GM18951 (cell line): ENCODE measurements around the gene PTPN1.

Source experiments
- POLR2A ChIP-seq: IDR thresholded peaks from 4 replicates; pipeline ENCODE4 v1.6.1; 2011; ENCODE audit warnings: mild to moderate bottlenecking; ENCODE audit not compliant: insufficient read length, insufficient read depth; ENCODE audit errors: extremely low read depth
- in situ Hi-C: fragments of 300-500 bp; cut with MboI; formaldehyde crosslinking; loops from one replicate; pipeline ENCODE4 v1.12.0; 2022; ENCODE audit warnings: low sequenced_read_pairs, mixed read lengths, inconsistent platforms; ENCODE audit not compliant: unreplicated experiment

PTPN1 gene

DNA sequence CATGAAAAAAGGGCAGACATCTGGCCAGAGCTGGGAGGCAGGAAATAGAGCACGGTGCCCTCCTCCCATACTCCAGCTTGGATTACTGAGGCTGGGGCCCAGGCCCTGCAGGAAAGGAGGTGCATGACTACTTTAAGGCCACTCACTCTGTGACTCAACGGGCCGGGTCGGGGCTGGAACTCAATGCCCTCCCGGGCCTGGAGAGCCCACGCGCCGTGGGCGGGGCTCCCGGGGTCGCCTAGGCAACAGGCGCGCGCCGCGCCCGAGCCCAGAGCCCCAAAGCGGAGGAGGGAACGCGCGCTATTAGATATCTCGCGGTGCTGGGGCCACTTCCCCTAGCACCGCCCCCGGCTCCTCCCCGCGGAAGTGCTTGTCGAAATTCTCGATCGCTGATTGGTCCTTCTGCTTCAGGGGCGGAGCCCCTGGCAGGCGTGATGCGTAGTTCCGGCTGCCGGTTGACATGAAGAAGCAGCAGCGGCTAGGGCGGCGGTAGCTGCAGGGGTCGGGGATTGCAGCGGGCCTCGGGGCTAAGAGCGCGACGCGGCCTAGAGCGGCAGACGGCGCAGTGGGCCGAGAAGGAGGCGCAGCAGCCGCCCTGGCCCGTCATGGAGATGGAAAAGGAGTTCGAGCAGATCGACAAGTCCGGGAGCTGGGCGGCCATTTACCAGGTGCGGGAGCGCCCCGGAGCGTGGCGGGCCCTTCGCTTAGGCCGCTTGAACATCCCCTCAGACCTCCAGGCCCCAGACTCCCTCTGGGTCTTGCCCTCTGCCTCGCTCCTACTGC is at the start of gene PTPN1:
TSS of gene PTPN1 (plus strand) at position 461 of the 783 bp plus-strand sequence. CDS start at position 606, 145 bp downstream.
- in situ Hi-C loops = loop anchor here (5.0 to 10.0 kb wide), 2 partner anchors 42 to 65 kb away; no protein-coding TSS in a partner anchor
- peak; percentile 99 for TF ChIP-seq POLR2A

DNA sequence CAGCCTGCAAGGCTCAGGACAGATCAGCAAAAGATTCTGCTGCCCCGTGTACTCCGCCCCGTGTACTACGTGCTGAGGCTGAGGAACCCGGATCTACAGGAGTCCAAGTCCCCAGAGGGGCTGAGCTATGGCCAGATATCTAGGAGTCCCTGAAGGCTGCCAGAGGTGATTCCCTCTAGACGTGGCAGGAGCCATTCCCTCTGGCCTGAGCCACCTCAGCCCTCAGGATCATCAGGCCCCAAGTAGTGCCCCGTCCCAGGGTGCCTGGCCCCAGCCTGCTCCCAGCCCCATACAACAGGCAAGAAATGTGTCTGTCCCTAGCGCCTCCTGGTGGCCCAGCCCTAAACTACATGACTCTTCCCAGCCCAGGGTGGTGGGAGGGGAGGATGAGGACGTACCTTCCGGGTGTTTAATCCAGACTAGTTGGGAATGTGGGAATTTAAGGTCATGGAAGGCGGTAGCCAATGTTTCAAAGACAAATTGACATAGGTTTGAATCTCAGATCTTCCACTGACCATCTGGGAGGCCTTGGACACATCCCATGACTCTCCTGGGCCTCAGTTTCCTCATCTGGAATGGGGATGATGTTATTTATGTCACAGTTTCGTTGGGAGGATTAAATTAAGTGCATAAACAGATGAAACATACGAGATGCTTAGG is 49.4 kb upstream of the PTPN1 start:
- in situ Hi-C loops = loop anchor here (5.0 to 25.0 kb wide), 2 partner anchors 273 to 473 kb away; partner anchors contain the start of gene SNAI1
- TF ChIP-seq POLR2A = no peak

DNA sequence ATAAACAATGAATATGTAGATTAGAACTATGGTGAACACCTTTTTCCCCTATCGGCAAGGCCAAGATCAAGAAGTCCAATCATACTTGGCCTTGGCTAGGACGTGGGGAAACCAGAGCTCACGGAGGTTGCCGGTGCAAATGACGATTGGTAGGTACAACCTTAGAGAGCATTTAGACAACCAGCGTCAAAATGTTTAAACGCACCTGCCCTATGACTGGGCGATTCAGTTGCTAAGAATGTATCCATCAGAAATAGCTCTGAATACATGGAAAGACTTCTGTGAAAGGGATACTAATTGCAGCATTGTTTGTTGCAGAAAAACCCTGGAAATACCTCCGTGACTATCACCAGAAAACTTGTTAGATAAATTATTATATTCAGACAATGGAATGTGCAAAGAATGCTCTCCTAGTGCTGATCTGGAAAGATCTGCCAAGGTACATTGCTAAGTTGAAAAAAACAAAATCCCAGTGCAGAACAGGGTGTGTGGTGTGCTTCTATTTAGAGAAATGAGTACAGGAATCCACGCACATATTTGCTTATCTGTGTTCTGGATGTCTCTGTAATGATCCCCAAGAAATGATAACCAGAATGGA is 48.0 kb upstream of the PTPN1 start:
- TF ChIP-seq POLR2A = no peak
- in situ Hi-C loops = loop anchor here (5.0 to 25.0 kb wide), 2 partner anchors 275 to 475 kb away; partner anchors contain the start of gene SNAI1

DNA sequence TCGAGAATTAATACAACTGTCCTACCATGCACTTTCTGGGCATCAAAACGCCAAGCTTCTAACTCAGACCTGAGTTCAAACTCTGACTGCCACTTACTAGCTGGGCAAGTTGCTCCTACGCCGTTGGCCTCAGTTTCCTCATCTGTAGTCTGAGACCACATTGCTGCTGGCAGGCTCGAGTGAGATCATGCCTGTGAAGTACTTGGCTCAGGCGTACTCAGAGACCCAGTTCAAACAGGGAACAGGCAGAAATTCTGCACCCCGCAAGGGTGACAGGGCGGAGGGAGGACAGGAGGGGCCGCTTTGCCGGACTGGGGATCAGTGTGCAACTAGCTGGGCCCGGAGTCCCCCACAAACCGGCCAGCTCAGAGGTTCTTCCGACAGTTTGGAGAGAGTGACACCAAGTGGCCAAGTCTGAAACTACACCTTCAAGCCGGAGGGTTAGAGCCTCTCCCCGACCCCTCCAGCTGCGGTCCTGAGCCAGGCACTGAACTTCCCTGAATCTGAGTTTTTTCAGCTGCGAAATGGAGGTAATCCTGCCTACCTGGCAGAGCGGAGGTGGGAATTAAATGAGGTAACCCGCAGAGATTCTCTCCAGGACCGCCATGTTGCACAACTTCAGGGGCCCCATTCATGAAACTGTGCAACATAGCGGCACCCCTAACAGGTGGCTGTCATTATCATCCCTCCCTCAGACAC is 46.0 kb upstream of the PTPN1 start:
- in situ Hi-C loops = loop anchor here (5.0 to 25.0 kb wide), 2 partner anchors 277 to 477 kb away; partner anchors contain the start of gene SNAI1

DNA sequence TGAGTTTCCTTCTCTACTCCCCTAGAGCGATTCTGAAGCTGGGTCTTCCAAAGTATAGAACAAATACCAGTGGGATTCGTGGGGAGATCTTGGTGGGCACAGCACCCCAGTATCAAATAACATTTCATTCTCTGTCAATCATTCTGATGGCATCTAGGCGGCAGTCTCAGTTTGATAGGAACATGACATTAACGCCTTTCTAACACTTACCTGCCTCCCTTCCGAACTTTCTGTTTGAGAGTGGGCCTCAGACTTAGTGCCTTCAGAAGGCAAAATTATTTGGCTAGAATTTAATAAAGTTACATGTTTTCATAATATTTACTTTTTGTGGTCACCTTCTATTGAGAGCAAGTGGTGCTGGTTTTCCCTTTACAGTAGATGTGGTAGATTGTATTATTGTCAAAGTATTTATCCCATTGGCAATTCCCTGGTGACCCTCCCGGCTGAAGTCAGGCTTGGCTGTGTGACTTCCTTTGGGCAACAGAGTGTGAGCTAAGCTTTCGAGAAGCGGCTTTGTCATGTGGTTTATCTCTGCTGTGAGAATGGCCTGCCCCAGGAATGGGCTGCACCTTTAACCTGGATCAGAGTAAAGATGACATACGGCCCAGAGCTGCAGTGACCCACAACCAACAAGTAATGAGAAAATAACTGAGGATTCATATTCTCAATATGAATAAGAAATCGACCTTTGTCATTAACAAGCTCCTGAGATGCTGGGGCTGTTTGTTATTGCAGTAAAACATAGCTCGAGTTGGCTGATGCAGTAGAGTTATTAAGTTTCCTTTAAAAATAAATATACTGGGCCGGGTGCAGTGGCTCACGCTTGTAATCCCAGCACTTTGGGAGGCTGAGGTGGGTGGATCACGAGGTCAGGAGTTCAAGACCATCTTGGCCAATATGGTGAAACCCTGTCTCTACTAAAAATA is 45.2 kb upstream of the PTPN1 start:
- in situ Hi-C loops = loop anchor here (5.0 to 25.0 kb wide), 2 partner anchors 278 to 478 kb away; partner anchors contain the start of gene SNAI1
- TF ChIP-seq POLR2A = no peak

More for the DNA sequence above, 46.0 kb upstream of the PTPN1 start:
- no peak for TF ChIP-seq POLR2A

DNA sequence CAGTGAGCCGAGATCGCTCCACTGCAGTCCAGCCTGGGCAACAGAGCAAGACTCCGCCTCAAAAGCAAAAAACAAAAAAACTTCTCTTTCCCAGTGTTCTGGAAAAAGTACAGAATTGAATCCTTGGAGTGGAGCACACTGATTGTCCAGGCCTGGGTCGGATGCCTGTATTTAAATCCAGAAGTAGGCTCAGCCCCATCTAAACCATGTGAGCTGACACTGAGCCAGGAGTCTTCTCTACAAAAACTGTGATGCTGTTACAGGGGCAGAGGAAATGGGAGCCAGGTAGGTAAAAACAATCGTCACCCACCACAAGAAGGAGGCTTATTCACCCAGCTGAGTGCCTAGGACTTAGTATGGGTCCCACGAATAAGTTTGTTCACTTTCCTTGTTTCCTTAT is 43.0 kb upstream of the PTPN1 start:
- TF ChIP-seq POLR2A = no peak
- in situ Hi-C loops = loop anchor here (25.0 kb wide), 1 partner anchor 480 kb away; the partner anchor contains the start of gene SNAI1

DNA sequence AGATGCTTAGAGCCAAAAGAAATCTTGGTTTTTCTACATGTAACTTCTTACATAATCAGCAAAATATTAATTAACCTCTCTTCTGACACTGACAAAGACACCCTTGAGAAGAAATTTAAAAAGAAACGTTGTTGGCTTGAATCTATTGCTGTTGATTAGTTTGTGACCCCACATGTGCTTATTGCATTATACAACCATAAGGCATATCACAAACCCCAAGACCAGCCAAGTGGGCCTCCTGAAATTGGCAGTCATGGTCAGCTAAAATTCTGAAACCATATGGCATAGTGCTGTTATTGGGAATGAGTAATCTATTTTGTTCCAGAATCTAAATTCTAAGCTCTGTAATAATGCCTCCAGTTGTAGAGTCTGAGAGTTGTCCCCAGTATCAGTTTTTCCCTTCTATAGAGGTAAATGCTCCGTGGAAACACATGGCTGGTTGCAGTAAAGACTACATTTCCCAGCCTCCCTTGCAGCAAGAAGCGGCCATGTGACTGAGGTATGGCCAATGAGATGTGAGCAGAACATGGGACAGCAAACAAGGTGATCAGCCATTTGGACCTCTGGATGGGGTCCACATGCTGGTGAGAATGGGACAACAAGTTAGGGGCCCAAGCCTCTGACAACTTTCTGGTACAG is 42.3 kb upstream of the PTPN1 start:
- TF ChIP-seq POLR2A = no peak
- in situ Hi-C loops = loop anchor here (25.0 kb wide), 1 partner anchor 481 kb away; the partner anchor contains the start of gene SNAI1

DNA sequence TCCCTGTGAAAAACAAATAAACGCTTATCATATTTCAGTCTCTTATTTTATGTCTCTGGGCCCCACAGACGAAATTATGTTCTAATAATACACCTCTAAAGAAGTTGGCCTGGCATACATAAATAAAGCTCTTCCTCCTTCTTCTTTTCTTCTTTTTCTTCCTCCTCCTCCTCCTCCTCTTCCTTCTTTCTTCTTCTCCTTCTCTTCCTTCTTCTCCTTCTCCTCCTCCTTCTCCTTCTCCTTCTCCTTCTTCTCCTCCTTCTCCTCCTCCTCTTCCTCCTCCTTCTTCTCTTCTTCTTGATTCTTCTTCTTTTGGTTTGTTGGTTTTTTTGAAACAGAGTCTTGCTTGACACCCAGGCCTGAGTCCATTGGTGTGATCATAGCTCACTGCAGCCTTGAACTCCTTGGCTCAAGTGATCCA is 41.8 kb upstream of the PTPN1 start:
- in situ Hi-C loops = loop anchor here (25.0 kb wide), 1 partner anchor 481 kb away; the partner anchor contains the start of gene SNAI1
- TF ChIP-seq POLR2A = no peak

DNA sequence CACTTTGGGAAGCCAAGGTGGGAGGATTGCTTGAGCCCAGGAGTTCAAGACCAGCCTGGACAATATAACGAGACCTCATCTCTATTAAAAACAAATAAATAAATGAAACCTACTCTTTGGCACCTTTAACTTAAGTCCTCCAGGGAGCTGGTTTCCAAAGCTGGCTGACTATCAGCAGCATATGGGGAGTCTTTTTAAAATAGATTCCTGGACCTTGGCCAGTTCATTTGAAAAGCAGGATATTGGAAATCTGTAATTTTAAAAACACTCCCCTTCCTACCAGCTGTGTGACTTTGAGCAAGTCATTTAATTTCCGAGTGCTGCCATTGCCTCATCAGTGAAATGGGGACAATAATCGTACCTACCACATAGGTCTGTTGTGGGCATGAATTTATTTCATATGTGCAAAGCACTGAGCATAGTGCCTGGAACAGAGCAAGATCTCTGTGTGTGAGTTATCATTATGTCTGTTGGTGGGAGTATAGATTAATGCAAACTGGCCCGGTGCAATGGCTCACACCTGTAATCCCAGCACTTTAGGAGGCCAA is 40.9 kb upstream of the PTPN1 start:
- in situ Hi-C loops = loop anchor here (25.0 kb wide), 1 partner anchor 482 kb away; the partner anchor contains the start of gene SNAI1
- TF ChIP-seq POLR2A = no peak

DNA sequence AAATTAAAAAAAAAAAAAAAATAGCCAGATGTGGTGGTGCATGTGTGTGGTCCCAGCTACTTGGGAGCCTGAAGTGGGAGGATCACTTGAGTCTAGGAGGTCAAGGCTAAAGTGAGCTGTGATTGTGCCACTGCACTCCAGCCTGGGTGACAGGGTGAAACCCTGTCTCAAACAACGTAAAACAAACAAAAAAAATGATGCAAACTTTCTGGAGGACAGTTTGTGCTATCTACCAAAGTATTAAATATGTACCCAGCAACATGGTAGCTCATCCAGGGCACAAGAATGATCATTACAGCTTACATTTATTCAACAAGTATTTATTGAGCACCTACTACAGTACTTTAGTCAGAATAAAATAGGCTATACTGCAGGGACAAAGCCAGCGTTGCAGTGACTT is 40.4 kb upstream of the PTPN1 start:
- no peak for TF ChIP-seq POLR2A
- in situ Hi-C loops = loop anchor here (10.0 to 25.0 kb wide), 2 partner anchors 105 to 482 kb away; partner anchors contain the start of gene SNAI1
